Adrenal gland (tissue), 12 donors: Measurements from ENCODE around the gene RGPD8. TPM values are rescaled to one million over a fixed set of nuclear protein-coding genes. Genes with fewer than 3 reads are reported as not detected.

Source experiments
- DNase-seq, 7 donors: peaks; one replicate each; pipeline ENCODE4 v3.0.0-alpha.2; 2019 to 2020
- H3K27ac ChIP-seq, 5 donors: fragments of 200-600 bp; sonication (generic) in 4 of 5; 1 replicate in 3 of 5; 2 replicates in 2 of 5; pipeline versions ENCODE4 v1.5.1 to v1.8.0; 2016 to 2020; ENCODE audit warnings: mild to moderate bottlenecking in 1 of 5
- H3K27me3 ChIP-seq: fragments of 200-600 bp; 2 replicates; pipeline ENCODE4 v1.8.0; 2021
- H3K36me3 ChIP-seq, 2 donors: fragments of 200-600 bp; replicated peaks in 1 of 2; 1 replicate in 1 of 2; 2 replicates in 1 of 2; pipeline versions ENCODE4 v1.5.1 to v1.8.0; 2018 to 2022
- H3K4me1 ChIP-seq, 2 donors: fragments of 200-600 bp; replicated peaks in 1 of 2; 1 replicate in 1 of 2; 2 replicates in 1 of 2; pipeline versions ENCODE4 v1.5.1 to v1.8.0; 2018 to 2021
- H3K4me3 ChIP-seq, 4 donors: fragments of 200-600 bp; sonication (generic) in 3 of 4; one replicate each; pipeline ENCODE4 v1.5.1; 2016 to 2018
- H3K9me3 ChIP-seq, 3 donors: fragments of 200-600 bp; sonication (generic) in 1 of 3; replicated peaks in 1 of 3; 1 replicate in 2 of 3; 2 replicates in 1 of 3; pipeline versions ENCODE4 v1.5.1 to v1.8.0; 2016 to 2021
- CTCF ChIP-seq, 6 experiments: fragments of 450-650 bp in 4 of 6; fragments of 200-600 bp in 2 of 6; sonication (generic) in 1 of 6; IDR thresholded peaks; 1 replicate in 5 of 6; 2 replicates in 1 of 6; pipeline versions ENCODE4 v1.5.1 to v1.8.0; 2016 to 2021; ENCODE audit warnings: antibody characterized with exemption in 6 of 6, mild to moderate bottlenecking in 2 of 6, moderate library complexity in 1 of 6
- POLR2A ChIP-seq, 2 donors: fragments of 450-650 bp; IDR thresholded peaks; one replicate each; pipeline ENCODE4 v1.6.1; 2017; ENCODE audit warnings: antibody characterized with exemption in 2 of 2, mild to moderate bottlenecking in 2 of 2, moderate library complexity in 1 of 2
- WGBS, 4 donors: extraction: QIAGEN DNeasy Blood & Tissue Kit in 2 of 4; methylation state at CpG; one replicate each; pipeline versions ENCODE4 v1.1.5 to v1.1.7; 2013 to 2017; 5-methylcytosine and 5-hydroxymethylcytosine counted together
- intact Hi-C, 2 donors: fragments of 100-400 bp; cut with DNase I; formaldehyde crosslinking; loops; one replicate each; pipeline versions ENCODE4 v1.14.1 to v1.15.0; 2022 to 2023
- polyA plus RNA-seq, 3 donors: library from polyadenylated mRNA; stranded (reverse); fragments of 200-250 nt in 2 of 3; fragments of 350-450 nt in 1 of 3; fragmentation: Illumina TruSeq in 1 of 3; extraction: RNeasy Lipid Tissue Mini Kit (QIAGEN cat#74804) in 1 of 3; gene quantifications; one replicate each; pipeline ENCODE4 v1.2.3, GENCODE V29; 2013 to 2014
- total RNA-seq, 9 donors: library from RNA; depleted of rRNA in 4 of 9; stranded (reverse); fragments of >200 nt in 4 of 9; fragments of 120-200 nt in 1 of 9; fragmentation: NEBNext Ultra II Directional in 1 of 9; extraction: Animal tissue kit (Norgen Biotek cat#: 25700) in 1 of 9; gene quantifications; one replicate each; pipeline versions ENCODE4 v1.1.0 to v1.2.4, GENCODE V29; 2013 to 2023
- donor health status: healthy with polysubstance abuse.
- donor health status: Bipolar disorder and iron deficiency.
- donor health status: DM: yes; HTN: yes; CAD: no.
- donor health status: DM: no; HTN: no; CAD: no.
- donor health status: DM: no; HTN: no; CAD: no.
- donor health status: DM: yes; HTN: yes; CAD: no.

The RGPD8 gene
- total and polyA plus RNA-seq, 12 donors = 0.44 to 23.6 (median 10.9) TPM

GRCh38 chr2:112342067-112342550 lies 91.3 kb downstream of the RGPD8 start:
- Histone ChIP-seq H3K36me3 (no peaks in the 10 kb centered on the region), H3K27ac (no peak overlapping the region), H3K27me3 (no peaks in the 10 kb centered on the region), H3K9me3 (no peaks in the 10 kb centered on the region), H3K4me1 (no peaks in the 10 kb centered on the region), H3K4me3 (no peak overlapping the region)
- no peak for DNase-seq
- intact Hi-C loops = no loop called here
- 63 to 75% (median 66%) methylated on average over 2 of the region's 2 CpGs for WGBS, 4 donors
- no peak for TF ChIP-seq CTCF (IDR thresholded peaks at IDR 0.05)
- TF ChIP-seq POLR2A (IDR thresholded peaks at IDR 0.05) = no peak

GRCh38 chr2:112340475-112341267 lies 92.8 kb downstream of the RGPD8 start:
- H3K27me3 ChIP-seq = no peaks in the 10 kb centered on the region
- H3K4me1 ChIP-seq = no peaks in the 10 kb centered on the region
- DNase-seq = no peak
- intact Hi-C loops = no loop called here
- no peak overlapping the region for H3K4me3 ChIP-seq
- no peaks in the 10 kb centered on the region for H3K36me3 ChIP-seq
- no peaks in the 10 kb centered on the region for H3K9me3 ChIP-seq
- no peak overlapping the region for H3K27ac ChIP-seq
- 82 to 85% (median 84%) methylated on average over 9 of the region's 9 CpGs for WGBS, 4 donors
- TF ChIP-seq POLR2A (IDR thresholded peaks at IDR 0.05) = no peak
- no peak for TF ChIP-seq CTCF (IDR thresholded peaks at IDR 0.05)

- intact Hi-C loops = no loop called here
- WGBS, 4 donors = 61 to 75% (median 68%) methylated on average over 2 of the region's 2 CpGs
Observed at GRCh38 chr2:112339986-112340385, 93.5 kb downstream of the RGPD8 start.

GRCh38 chr2:112335600-112335999 lies 97.8 kb downstream of the RGPD8 start:
- WGBS, 4 donors = 74 to 100% (median 89%) methylated on average over 1 of the region's 1 CpG

More at GRCh38 chr2:112339986-112340385, 93.5 kb downstream of the RGPD8 start:
- Histone ChIP-seq H3K27me3 (no peaks in the 10 kb centered on the region), H3K4me1 (no peaks in the 10 kb centered on the region), H3K27ac (no peak overlapping the region), H3K36me3 (no peaks in the 10 kb centered on the region), H3K4me3 (no peak overlapping the region), H3K9me3 (no peaks in the 10 kb centered on the region)
- TF ChIP-seq CTCF (IDR thresholded peaks at IDR 0.05) = no peak
- no peak for TF ChIP-seq POLR2A (IDR thresholded peaks at IDR 0.05)
- DNase-seq = no peak

More at GRCh38 chr2:112335600-112335999, 97.8 kb downstream of the RGPD8 start:
- no peak for TF ChIP-seq POLR2A (IDR thresholded peaks at IDR 0.05)
- TF ChIP-seq CTCF (IDR thresholded peaks at IDR 0.05) = no peak
- intact Hi-C loops = no loop called here
- no peaks in the 10 kb centered on the region for H3K27me3 ChIP-seq
- H3K27ac ChIP-seq = no peak overlapping the region
- no peaks in the 10 kb centered on the region for H3K9me3 ChIP-seq
- H3K4me1 ChIP-seq = no peaks in the 10 kb centered on the region
- no peaks in the 10 kb centered on the region for H3K36me3 ChIP-seq
- H3K4me3 ChIP-seq = no peak overlapping the region
- DNase-seq = no peak
